ENCODE measurements around the gene MLX.
A peak's percentile ranks its signal among the peaks of the same experiment; 100 is the strongest.

MLX gene

GRCh38 chr17:42519546-42520491 lies 47.1 kb upstream of the MLX start:
- Histone ChIP-seq H3K9me3 (ENCODE audit: insufficient read depth, low read depth, low read length) (no peaks in the 10 kb centered on the region), H4K12ac (ENCODE audit: low read depth, low read length) (peak overlapping the region; percentile 10), H3K79me2 (ENCODE audit: control insufficient read depth, insufficient read depth, low read length, poor library complexity) (peaks cover 3% of the 10 kb centered on the region), H2AK5ac (ENCODE audit: low read length) (peak overlapping the region; percentile 65), H3K14ac (ENCODE audit: low read length) (peak overlapping the region; percentile 87), H3K4ac (ENCODE audit: low read depth, low read length) (peak overlapping the region; percentile 35), H3K4me3 (ENCODE audit: low read depth, low read length) (no peak overlapping the region), H3K18ac (ENCODE audit: low read length) (peak overlapping the region; percentile 44), H3K4me2 (ENCODE audit: low read length) (peak overlapping the region; percentile 53), H2BK12ac (ENCODE audit: low read length) (peak overlapping the region; percentile 86), H2BK5ac (ENCODE audit: low read depth, low read length, poor library complexity) (peak overlapping the region; percentile 93), H2BK120ac (ENCODE audit: insufficient read depth, low read length, poor library complexity) (peak overlapping the region; percentile 93), H3K27ac (ENCODE audit: low read depth, low read length) (peak overlapping the region; percentile 97), H3K27me3 (ENCODE audit: insufficient read depth, low read length) (no peaks in the 10 kb centered on the region), H3K36me3 (ENCODE audit: control insufficient read depth in 1 of 2, insufficient read depth in 2 of 2, low read length in 2 of 2) (peaks cover 17 to 19% of the 10 kb centered on the region in 2 experiments), H4K8ac (ENCODE audit: low read depth, low read length) (peak overlapping the region; percentile 49), H3K4me1 (ENCODE audit: control insufficient read depth in 1 of 2, insufficient read depth in 2 of 2, low read length in 2 of 2) (peaks cover 46 to 47% of the 10 kb centered on the region in 2 experiments), H3K23ac (ENCODE audit: low read length) (no peak overlapping the region), H3K9ac (ENCODE audit: low read length) (no peak overlapping the region), H3K79me1 (ENCODE audit: low read length) (peaks cover 34% of the 10 kb centered on the region), H4K91ac (ENCODE audit: low read depth, low read length) (peak overlapping the region; percentile 93), H2AFZ (ENCODE audit: insufficient read depth, low read length, poor library complexity) (no peak overlapping the region)
- WGBS (ENCODE audit: extremely low coverage, insufficient coverage, insufficient read length): no CpG with 5 or more reads among the region's 12 CpGs
- peak; percentile 92 to 98 for DNase-seq

- peaks cover 34% of the 10 kb centered on the region for H3K79me1 ChIP-seq (ENCODE audit: low read length)
- peak overlapping the region; percentile 92 for H2BK5ac ChIP-seq (ENCODE audit: low read depth, low read length, poor library complexity)
- peak overlapping the region; percentile 64 for H4K8ac ChIP-seq (ENCODE audit: low read depth, low read length)
- H3K4me1 ChIP-seq (ENCODE audit: control insufficient read depth in 1 of 2, insufficient read depth in 2 of 2, low read length in 2 of 2): peaks cover 46 to 47% of the 10 kb centered on the region in 2 experiments
- peak overlapping the region; percentile 60 for H2AFZ ChIP-seq (ENCODE audit: insufficient read depth, low read length, poor library complexity)
- no peak overlapping the region for H3K9ac ChIP-seq (ENCODE audit: low read length)
- H3K36me3 ChIP-seq (ENCODE audit: control insufficient read depth in 1 of 2, insufficient read depth in 2 of 2, low read length in 2 of 2): peaks cover 17 to 19% of the 10 kb centered on the region in 2 experiments
- peak overlapping the region; percentile 92 for H3K27ac ChIP-seq (ENCODE audit: low read depth, low read length)
- H3K4ac ChIP-seq (ENCODE audit: low read depth, low read length): peak overlapping the region; percentile 64
- peak overlapping the region; percentile 93 for H2BK120ac ChIP-seq (ENCODE audit: insufficient read depth, low read length, poor library complexity)
- peak overlapping the region; percentile 94 for H2BK12ac ChIP-seq (ENCODE audit: low read length)
- H3K14ac ChIP-seq (ENCODE audit: low read length): peak overlapping the region; percentile 82
- H3K9me3 ChIP-seq (ENCODE audit: insufficient read depth, low read depth, low read length): no peaks in the 10 kb centered on the region
- peak overlapping the region; percentile 71 for H4K12ac ChIP-seq (ENCODE audit: low read depth, low read length)
- no CpG with 5 or more reads among the region's 9 CpGs for WGBS (ENCODE audit: extremely low coverage, insufficient coverage, insufficient read length)
- no peak overlapping the region for H3K23ac ChIP-seq (ENCODE audit: low read length)
- H3K18ac ChIP-seq (ENCODE audit: low read length): peak overlapping the region; percentile 81
- peak overlapping the region; percentile 87 for H4K91ac ChIP-seq (ENCODE audit: low read depth, low read length)
- H3K4me2 ChIP-seq (ENCODE audit: low read length): peak overlapping the region; percentile 12
- H3K4me3 ChIP-seq (ENCODE audit: low read depth, low read length): no peak overlapping the region
- no peaks in the 10 kb centered on the region for H3K27me3 ChIP-seq (ENCODE audit: insufficient read depth, low read length)
- H3K79me2 ChIP-seq (ENCODE audit: control insufficient read depth, insufficient read depth, low read length, poor library complexity): peaks cover 3% of the 10 kb centered on the region
- H2AK5ac ChIP-seq (ENCODE audit: low read length): peak overlapping the region; percentile 79
- DNase-seq: no peak
Observed at GRCh38 chr17:42520540-42520951, 46.4 kb upstream of the MLX start.

GRCh38 chr17:42521036-42521435 lies 45.9 kb upstream of the MLX start:
- H3K9me3 ChIP-seq (ENCODE audit: insufficient read depth, low read depth, low read length): no peaks in the 10 kb centered on the region
- H4K12ac ChIP-seq (ENCODE audit: low read depth, low read length): no peak overlapping the region
- WGBS (ENCODE audit: extremely low coverage, insufficient coverage, insufficient read length): no CpG with 5 or more reads among the region's 8 CpGs
- peaks cover 34% of the 10 kb centered on the region for H3K79me1 ChIP-seq (ENCODE audit: low read length)
- H3K18ac ChIP-seq (ENCODE audit: low read length): peak overlapping the region; percentile 88
- DNase-seq: no peak
- no peak overlapping the region for H3K23ac ChIP-seq (ENCODE audit: low read length)
- H2AK5ac ChIP-seq (ENCODE audit: low read length): peak overlapping the region; percentile 97
- peak overlapping the region; percentile 55 for H3K4ac ChIP-seq (ENCODE audit: low read depth, low read length)
- H4K91ac ChIP-seq (ENCODE audit: low read depth, low read length): peak overlapping the region; percentile 87
- H3K36me3 ChIP-seq (ENCODE audit: control insufficient read depth in 1 of 2, insufficient read depth in 2 of 2, low read length in 2 of 2): peaks cover 17 to 19% of the 10 kb centered on the region in 2 experiments
- H2BK5ac ChIP-seq (ENCODE audit: low read depth, low read length, poor library complexity): peak overlapping the region; percentile 92
- H3K4me3 ChIP-seq (ENCODE audit: low read depth, low read length): no peak overlapping the region
- H4K8ac ChIP-seq (ENCODE audit: low read depth, low read length): peak overlapping the region; percentile 64
- H2BK120ac ChIP-seq (ENCODE audit: insufficient read depth, low read length, poor library complexity): peak overlapping the region; percentile 93
- peak overlapping the region; percentile 92 for H3K27ac ChIP-seq (ENCODE audit: low read depth, low read length)
- peak overlapping the region; percentile 90 for H3K14ac ChIP-seq (ENCODE audit: low read length)
- H3K4me1 ChIP-seq (ENCODE audit: control insufficient read depth in 1 of 2, insufficient read depth in 2 of 2, low read length in 2 of 2): peaks cover 46 to 47% of the 10 kb centered on the region in 2 experiments
- H2BK12ac ChIP-seq (ENCODE audit: low read length): peak overlapping the region; percentile 94
- H3K27me3 ChIP-seq (ENCODE audit: insufficient read depth, low read length): no peaks in the 10 kb centered on the region
- no peak overlapping the region for H3K9ac ChIP-seq (ENCODE audit: low read length)
- H3K79me2 ChIP-seq (ENCODE audit: control insufficient read depth, insufficient read depth, low read length, poor library complexity): peaks cover 3% of the 10 kb centered on the region
- no peak overlapping the region for H3K4me2 ChIP-seq (ENCODE audit: low read length)
- peak overlapping the region; percentile 8 for H2AFZ ChIP-seq (ENCODE audit: insufficient read depth, low read length, poor library complexity)

GRCh38 chr17:42521666-42522262 lies 45.1 kb upstream of the MLX start:
- Histone ChIP-seq H4K12ac (ENCODE audit: low read depth, low read length) (no peak overlapping the region), H4K8ac (ENCODE audit: low read depth, low read length) (peak overlapping the region; percentile 7), H3K9me3 (ENCODE audit: insufficient read depth, low read depth, low read length) (no peaks in the 10 kb centered on the region), H2BK120ac (ENCODE audit: insufficient read depth, low read length, poor library complexity) (peak overlapping the region; percentile 23), H2BK12ac (ENCODE audit: low read length) (peak overlapping the region; percentile 94), H3K27me3 (ENCODE audit: insufficient read depth, low read length) (no peaks in the 10 kb centered on the region), H3K23ac (ENCODE audit: low read length) (no peak overlapping the region), H4K91ac (ENCODE audit: low read depth, low read length) (peak overlapping the region; percentile 87), H2BK5ac (ENCODE audit: low read depth, low read length, poor library complexity) (peak overlapping the region; percentile 2), H3K79me2 (ENCODE audit: control insufficient read depth, insufficient read depth, low read length, poor library complexity) (peaks cover 3% of the 10 kb centered on the region), H3K4me2 (ENCODE audit: low read length) (no peak overlapping the region), H3K4ac (ENCODE audit: low read depth, low read length) (no peak overlapping the region), H3K27ac (ENCODE audit: low read depth, low read length) (peak overlapping the region; percentile 92), H2AFZ (ENCODE audit: insufficient read depth, low read length, poor library complexity) (no peak overlapping the region), H3K36me3 (ENCODE audit: control insufficient read depth in 1 of 2, insufficient read depth in 2 of 2, low read length in 2 of 2) (peaks cover 13 to 17% of the 10 kb centered on the region in 2 experiments), H3K4me3 (ENCODE audit: low read depth, low read length) (no peak overlapping the region), H2AK5ac (ENCODE audit: low read length) (peak overlapping the region; percentile 97), H3K14ac (ENCODE audit: low read length) (peak overlapping the region; percentile 90), H3K18ac (ENCODE audit: low read length) (peak overlapping the region; percentile 32), H3K4me1 (ENCODE audit: control insufficient read depth in 1 of 2, insufficient read depth in 2 of 2, low read length in 2 of 2) (peaks cover 46 to 47% of the 10 kb centered on the region in 2 experiments), H3K79me1 (ENCODE audit: low read length) (peaks cover 34% of the 10 kb centered on the region), H3K9ac (ENCODE audit: low read length) (no peak overlapping the region)
- WGBS (ENCODE audit: extremely low coverage, insufficient coverage, insufficient read length): no CpG with 5 or more reads among the region's 11 CpGs
- DNase-seq: no peak

All from trophoblast cell (in vitro differentiated cells and primary cell).